Stomach (tissue), 4 donors: ENCODE results near the gene ABCC8.

Experiments
- POLR2AphosphoS5 ChIP-seq, 3 donors: sonication (generic); formaldehyde crosslinking; IDR thresholded peaks; one replicate each; pipeline ENCODE4 v1.6.1; 2016; ENCODE audit warnings: antibody characterized with exemption in 3 of 3
- TF ChIP-seq, protein P1 (sequence below), 7 experiments: fragments of 450-650 bp in 4 of 7; fragments of 200-600 bp in 3 of 7; sonication (generic) in 3 of 7; IDR thresholded peaks; one replicate each; pipeline ENCODE4 v1.5.1; 2016 to 2019; ENCODE audit warnings: antibody characterized with exemption in 7 of 7, control low read depth in 2 of 7, mild to moderate bottlenecking in 1 of 7

DNA sequence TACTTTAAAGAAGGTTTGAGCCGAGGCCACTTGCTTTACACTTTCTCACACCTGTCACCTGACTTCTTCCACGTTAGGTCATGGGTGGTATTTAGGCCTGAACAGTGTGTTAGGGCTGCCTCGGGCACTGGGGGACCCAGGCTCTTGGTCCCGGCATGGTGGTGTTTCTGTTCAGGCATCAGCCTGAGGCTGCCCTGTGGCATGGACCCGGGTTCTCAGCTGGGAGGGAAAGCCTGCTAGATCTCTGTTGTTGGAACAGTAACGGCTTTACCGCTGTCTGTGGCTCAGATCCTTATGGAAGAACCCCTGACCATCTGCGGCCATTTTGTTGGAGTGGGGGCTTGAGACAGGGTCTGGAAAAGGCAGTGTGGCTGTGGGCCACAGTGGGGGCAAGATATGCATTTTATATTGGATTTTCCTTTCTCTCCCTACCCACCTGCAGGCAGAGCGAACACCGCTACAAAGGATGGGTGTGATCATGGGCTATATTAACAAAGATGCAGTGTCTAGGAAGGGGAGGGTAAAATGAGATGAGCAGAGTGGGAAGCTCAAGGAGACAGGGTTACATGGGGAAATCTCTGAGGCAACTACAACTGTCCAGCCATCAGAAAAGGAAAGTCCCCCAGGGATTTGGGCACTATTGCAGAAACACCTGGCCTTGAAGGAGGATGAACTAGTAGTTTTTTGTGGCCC, 86.5 kb downstream of the ABCC8 start:
- TF ChIP-seq, protein P1, sequence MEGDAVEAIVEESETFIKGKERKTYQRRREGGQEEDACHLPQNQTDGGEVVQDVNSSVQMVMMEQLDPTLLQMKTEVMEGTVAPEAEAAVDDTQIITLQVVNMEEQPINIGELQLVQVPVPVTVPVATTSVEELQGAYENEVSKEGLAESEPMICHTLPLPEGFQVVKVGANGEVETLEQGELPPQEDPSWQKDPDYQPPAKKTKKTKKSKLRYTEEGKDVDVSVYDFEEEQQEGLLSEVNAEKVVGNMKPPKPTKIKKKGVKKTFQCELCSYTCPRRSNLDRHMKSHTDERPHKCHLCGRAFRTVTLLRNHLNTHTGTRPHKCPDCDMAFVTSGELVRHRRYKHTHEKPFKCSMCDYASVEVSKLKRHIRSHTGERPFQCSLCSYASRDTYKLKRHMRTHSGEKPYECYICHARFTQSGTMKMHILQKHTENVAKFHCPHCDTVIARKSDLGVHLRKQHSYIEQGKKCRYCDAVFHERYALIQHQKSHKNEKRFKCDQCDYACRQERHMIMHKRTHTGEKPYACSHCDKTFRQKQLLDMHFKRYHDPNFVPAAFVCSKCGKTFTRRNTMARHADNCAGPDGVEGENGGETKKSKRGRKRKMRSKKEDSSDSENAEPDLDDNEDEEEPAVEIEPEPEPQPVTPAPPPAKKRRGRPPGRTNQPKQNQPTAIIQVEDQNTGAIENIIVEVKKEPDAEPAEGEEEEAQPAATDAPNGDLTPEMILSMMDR (IDR thresholded peaks at IDR 0.05), result no peak
- no peak for TF ChIP-seq POLR2AphosphoS5 (IDR thresholded peaks at IDR 0.05)
